K562 (cell line): Measurements from ENCODE around the gene ISG20L2. TPM values are rescaled to one million over a fixed set of nuclear protein-coding genes. Genes with fewer than 3 reads are reported as not detected.

Experiments used
- CEBPG ChIP-seq, 3 experiments: fragments of 200-800 bp in 1 of 3; sonication (Bioruptor generic) in 1 of 3; sonication (generic) in 1 of 3; formaldehyde crosslinking in 1 of 3; IDR thresholded peaks in 2 of 3; conservative IDR thresholded peaks in 1 of 3; 2 replicates each; pipeline versions ENCODE4 v1.6.1 to v1.8.0; 2016 to 2022; ENCODE audit warnings: missing compliant biosample characterization in 2 of 3, missing genetic modification characterization in 2 of 3, mild to moderate bottlenecking in 1 of 3, missing genetic modification reagents in 1 of 3
- GABPB2 ChIP-seq: fragments of 250-450 bp; sonication (Bioruptor Pico); conservative IDR thresholded peaks from 2 replicates; pipeline ENCODE4 v1.5.1; 2021; ENCODE audit warnings: mild to moderate bottlenecking
- HMGN3 ChIP-seq: IDR thresholded peaks from 2 replicates; pipeline ENCODE4 v1.6.1; 2011; ENCODE audit warnings: borderline replicate concordance, low read depth, mild to moderate bottlenecking, mixed read lengths, low read length; ENCODE audit not compliant: insufficient read length; ENCODE audit errors: extremely low read depth
- KDM2B ChIP-seq: fragments of 250-450 bp; sonication (Bioruptor Pico); IDR thresholded peaks from 2 replicates; pipeline ENCODE4 v1.8.0; 2021; ENCODE audit warnings: mild to moderate bottlenecking, moderate library complexity
- KDM5B ChIP-seq: fragments of 200-600 bp; sonication (generic); IDR thresholded peaks from 2 replicates; pipeline ENCODE4 v1.6.1; 2012; ENCODE audit warnings: low read depth, mild to moderate bottlenecking, moderate library complexity, low read length, control low read depth, inconsistent platforms; ENCODE audit not compliant: insufficient replicate concordance
- NKRF ChIP-seq: fragments of 450-650 bp; IDR thresholded peaks from 2 replicates; pipeline ENCODE4 v1.6.1; 2016; ENCODE audit warnings: borderline replicate concordance
- NUFIP1 ChIP-seq: fragments of 450-650 bp; IDR thresholded peaks from 2 replicates; pipeline ENCODE4 v1.6.1; 2018; ENCODE audit not compliant: partially characterized antibody
- PHTF2 ChIP-seq: fragments of 250-450 bp; sonication (Bioruptor Pico); IDR thresholded peaks from 2 replicates; pipeline ENCODE4 v1.5.0; 2021; ENCODE audit warnings: mild to moderate bottlenecking
- RNF2 ChIP-seq: sonication (generic); IDR thresholded peaks from 2 replicates; pipeline ENCODE4 v1.6.1; 2016
- SMAD3 ChIP-seq: fragments of 450-650 bp; formaldehyde crosslinking; conservative IDR thresholded peaks from 2 replicates; pipeline ENCODE4 v1.4.0; 2020; ENCODE audit warnings: mild to moderate bottlenecking
- TRIM28 ChIP-seq: fragments of 450-650 bp; IDR thresholded peaks from 2 replicates; pipeline ENCODE4 v1.6.1; 2017
- ZNF175 ChIP-seq: fragments of 200-800 bp; sonication (Bioruptor generic); IDR thresholded peaks from 2 replicates; pipeline ENCODE4 v1.6.1; 2016; ENCODE audit warnings: low read depth, mild to moderate bottlenecking, missing genetic modification characterization, missing compliant biosample characterization
- ZNF316 ChIP-seq: fragments of 450-650 bp; IDR thresholded peaks from 2 replicates; pipeline ENCODE4 v1.6.1; 2016
- ZNF384 ChIP-seq: IDR thresholded peaks from 2 replicates; pipeline ENCODE4 v1.6.1; 2012; ENCODE audit warnings: low read depth, low read length, improper control_type of control experiment
- ZNF518B ChIP-seq: fragments of 250-450 bp; sonication (Bioruptor Pico); IDR thresholded peaks from 2 replicates; pipeline ENCODE4 v1.5.0; 2021; ENCODE audit warnings: mild to moderate bottlenecking, moderate library complexity
- polyA plus RNA-seq, 8 experiments: library from polyadenylated mRNA; depleted of rRNA in 4 of 8; stranded (reverse) in 5 of 8; unstranded in 3 of 8; fragments of >200 nt; fragmentation: Nextera tagmentation in 2 of 8; fragmentation: Illumina TruSeq in 1 of 8; extraction: Ambion mirVana in 2 of 8; extraction: Trizol in 1 of 8; gene quantifications; 2 replicates each; pipeline versions ENCODE4 v1.2.1 to v1.2.3, GENCODE V29; 2011 to 2014; ENCODE audit warnings: inconsistent platforms in 1 of 8, missing spikeins in 1 of 8
- total RNA-seq, 7 experiments: library from RNA; depleted of rRNA in 6 of 7; stranded (reverse); fragments of >200 nt in 6 of 7; fragmentation: Illumina TruSeq in 2 of 7; extraction: Trizol in 2 of 7; gene quantifications; 2 replicates each; pipeline versions ENCODE4 v1.2.1 to v1.2.3, GENCODE V29; 2011 to 2021; ENCODE audit warnings: low replicate concordance in 1 of 7
- TF ChIP-seq, protein P1 (sequence below): sonication (generic); formaldehyde crosslinking; IDR thresholded peaks from 2 replicates; pipeline ENCODE4 v1.4.0; 2020; ENCODE audit warnings: mild to moderate bottlenecking, missing genetic modification reagents
- TF ChIP-seq, protein P2 (sequence below): fragments of 250-450 bp; sonication (Bioruptor Pico); IDR thresholded peaks from 2 replicates; pipeline ENCODE4 v1.8.0; 2022; ENCODE audit warnings: inconsistent platforms, mild to moderate bottlenecking, moderate library complexity, borderline replicate concordance

Gene ISG20L2
- total and polyA plus RNA-seq, 9 of the 15 experiments (the other 6 are each of a cell fraction or from before 2014, with no cell fraction given) = 21.3 to 130 (median 50.3) TPM

- TF ChIP-seq, protein P1, sequence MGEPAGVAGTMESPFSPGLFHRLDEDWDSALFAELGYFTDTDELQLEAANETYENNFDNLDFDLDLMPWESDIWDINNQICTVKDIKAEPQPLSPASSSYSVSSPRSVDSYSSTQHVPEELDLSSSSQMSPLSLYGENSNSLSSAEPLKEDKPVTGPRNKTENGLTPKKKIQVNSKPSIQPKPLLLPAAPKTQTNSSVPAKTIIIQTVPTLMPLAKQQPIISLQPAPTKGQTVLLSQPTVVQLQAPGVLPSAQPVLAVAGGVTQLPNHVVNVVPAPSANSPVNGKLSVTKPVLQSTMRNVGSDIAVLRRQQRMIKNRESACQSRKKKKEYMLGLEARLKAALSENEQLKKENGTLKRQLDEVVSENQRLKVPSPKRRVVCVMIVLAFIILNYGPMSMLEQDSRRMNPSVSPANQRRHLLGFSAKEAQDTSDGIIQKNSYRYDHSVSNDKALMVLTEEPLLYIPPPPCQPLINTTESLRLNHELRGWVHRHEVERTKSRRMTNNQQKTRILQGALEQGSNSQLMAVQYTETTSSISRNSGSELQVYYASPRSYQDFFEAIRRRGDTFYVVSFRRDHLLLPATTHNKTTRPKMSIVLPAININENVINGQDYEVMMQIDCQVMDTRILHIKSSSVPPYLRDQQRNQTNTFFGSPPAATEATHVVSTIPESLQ = peak; percentile 86; the same call in 1 of the 2 replicates
- TF ChIP-seq NKRF (peak; percentile 78), TRIM28 (peak; percentile 59; the same call in 1 of the 2 replicates), ZNF384 (peak; percentile 72), SMAD3 (peak; percentile 39; the same call in 1 of the 2 replicates), ZNF518B (no peak), KDM5B (no peak), CEBPG (CRISPR knock-in tag; IDR thresholded peaks at IDR 0.05) (no peak), CEBPG (tag; conservative IDR thresholded peaks at IDR 0.05 in 1 of 2, IDR thresholded peaks at IDR 0.05 in 1 of 2) (peak in 1 of 2 experiments; percentile 26; a peak in 2 of 4 replicates), ZNF316 (peak; percentile 28; the same call in 1 of the 2 replicates), NUFIP1 (no peak), ZNF175 (peak; percentile 96; the same call in 1 of the 2 replicates), PHTF2 (no peak), HMGN3 (no peak), GABPB2 (CRISPR knock-in tag) (no peak), RNF2 (peak; percentile 79), KDM2B (CRISPR knock-in tag) (no peak)
- TF ChIP-seq, protein P2, sequence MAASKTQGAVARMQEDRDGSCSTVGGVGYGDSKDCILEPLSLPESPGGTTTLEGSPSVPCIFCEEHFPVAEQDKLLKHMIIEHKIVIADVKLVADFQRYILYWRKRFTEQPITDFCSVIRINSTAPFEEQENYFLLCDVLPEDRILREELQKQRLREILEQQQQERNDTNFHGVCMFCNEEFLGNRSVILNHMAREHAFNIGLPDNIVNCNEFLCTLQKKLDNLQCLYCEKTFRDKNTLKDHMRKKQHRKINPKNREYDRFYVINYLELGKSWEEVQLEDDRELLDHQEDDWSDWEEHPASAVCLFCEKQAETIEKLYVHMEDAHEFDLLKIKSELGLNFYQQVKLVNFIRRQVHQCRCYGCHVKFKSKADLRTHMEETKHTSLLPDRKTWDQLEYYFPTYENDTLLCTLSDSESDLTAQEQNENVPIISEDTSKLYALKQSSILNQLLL (CRISPR knock-in tag) = no peak
Observed at GRCh38 chr1:156767101-156767878, 38.7 kb upstream of the ISG20L2 start, which contains the start of gene PRCC (continued).
